Measurements from ENCODE around the gene TFCP2. TPM values are rescaled to one million over a fixed set of nuclear protein-coding genes. Genes with fewer than 3 reads are reported as not detected.

TFCP2 gene
- total and polyA plus RNA-seq, 7 experiments from 2014 or later: 10.8 to 42.3 (median 27.4) TPM

DNA sequence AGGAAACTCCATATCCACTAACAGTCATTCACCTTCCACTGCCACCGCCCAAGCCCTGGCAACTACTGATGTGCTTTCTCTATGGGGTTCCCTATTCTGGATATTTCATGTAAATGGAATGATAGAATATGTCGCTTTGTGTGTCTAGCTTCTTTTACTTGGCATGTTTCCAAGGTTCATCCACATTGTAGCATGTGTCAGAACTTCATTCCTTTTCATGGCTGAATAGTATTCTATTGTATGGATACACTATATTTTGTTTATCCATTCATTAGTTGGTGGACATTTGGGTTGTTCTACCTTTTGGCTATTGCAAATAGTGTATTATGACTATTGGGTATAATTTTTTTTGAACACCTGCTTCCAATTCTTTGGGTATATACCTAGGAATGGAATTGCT is 36.3 kb upstream of the TFCP2 start:
- Mint-ChIP-seq H3K4me3 (no peak overlapping the region), H3K36me3 (peaks cover 0 to 32% (median 5%) of the 10 kb centered on the region in 5 donors), H3K9me3 (no peaks in the 10 kb centered on the region), H3K27ac (peak overlapping the region in 2 of 9 donors; percentile 3 to 32), H3K27me3 (no peaks in the 10 kb centered on the region), H3K4me1 (peaks cover 0 to 6% (median 2%) of the 10 kb centered on the region in 7 donors)
- H3K4me1 ChIP-seq (ENCODE audit: control insufficient read depth in 2 of 2, insufficient read depth in 2 of 2, low read length in 2 of 2): no peaks in the 10 kb centered on the region
- CTCF ChIA-PET: no interaction called here
- POLR2A ChIA-PET: interaction anchor here (0.5 to 0.7 kb wide), 3 partner anchors 116 to 186 kb away, joined by 3 to 5 read pairs (median 3); no protein-coding TSS in a partner anchor
- no peak overlapping the region for H3K27ac ChIP-seq (ENCODE audit: low read depth, low read length)
- ATAC-seq: no peak
- no peaks in the 10 kb centered on the region for H3K27me3 ChIP-seq (ENCODE audit: control insufficient read depth in 2 of 2, insufficient read depth in 2 of 2, low read length in 2 of 2)
- intact Hi-C loops (cut with micrococcal nuclease): no loop called here
- no peak for DNase-seq
- no peaks in the 10 kb centered on the region for H3K9me3 ChIP-seq (ENCODE audit: control insufficient read depth in 2 of 3, low read length in 3 of 3)
- H3K4me3 ChIP-seq (ENCODE audit: low read length): no peak overlapping the region
- peaks cover 0 to 3% (median 0%) of the 10 kb centered on the region in 3 experiments for H3K36me3 ChIP-seq (ENCODE audit: control insufficient read depth in 2 of 3, insufficient read depth in 3 of 3, low read length in 3 of 3)

DNA sequence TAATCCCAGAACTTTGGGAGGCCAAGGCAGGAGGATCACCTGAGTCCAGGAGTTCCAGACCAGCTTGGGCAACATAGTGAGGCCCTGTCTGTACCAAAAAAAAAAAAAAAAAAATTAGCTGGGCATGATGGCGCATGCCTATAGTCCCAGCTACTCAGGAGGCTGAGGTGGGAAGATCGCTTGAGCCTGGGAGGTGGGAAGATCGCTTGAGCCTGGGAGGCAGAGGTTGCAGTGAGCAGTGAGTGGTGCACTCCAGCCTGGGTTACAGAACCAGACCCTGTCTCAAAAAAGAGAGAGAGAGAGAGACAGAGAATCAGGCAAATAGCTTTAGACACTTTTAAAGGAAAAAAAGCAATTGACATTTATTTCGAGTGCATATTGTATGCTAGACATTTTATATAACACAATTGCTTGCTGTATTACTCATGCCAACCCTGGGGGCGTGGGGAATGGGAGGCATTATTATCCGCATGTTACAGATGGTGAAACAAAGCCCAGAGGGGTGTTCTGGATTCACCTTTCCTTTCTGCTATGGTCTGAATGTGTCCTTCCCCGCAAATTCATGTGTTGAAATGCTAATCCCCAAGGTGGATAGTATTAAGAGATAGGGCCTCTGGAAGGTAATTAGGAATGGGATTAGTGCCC is 35.2 kb upstream of the TFCP2 start:
- H3K9me3 ChIP-seq (ENCODE audit: control insufficient read depth in 2 of 3, low read length in 3 of 3): no peaks in the 10 kb centered on the region
- ATAC-seq (no peak), DNase-seq (no peak)
- peaks cover 0 to 9% of the 10 kb centered on the region in 2 donors for H3K4me1 ChIP-seq (ENCODE audit: control insufficient read depth in 2 of 2, insufficient read depth in 2 of 2, low read length in 2 of 2)
- peaks cover 0 to 3% (median 3%) of the 10 kb centered on the region in 3 experiments for H3K36me3 ChIP-seq (ENCODE audit: control insufficient read depth in 2 of 3, insufficient read depth in 3 of 3, low read length in 3 of 3)
- H3K4me3 ChIP-seq (ENCODE audit: low read length): no peak overlapping the region
- Mint-ChIP-seq H3K27ac (peak overlapping the region in 5 of 9 donors; percentile 14 to 76 (median 52)), H3K4me1 (peaks cover 0 to 13% (median 7%) of the 10 kb centered on the region in 7 donors), H3K27me3 (no peaks in the 10 kb centered on the region), H3K36me3 (peaks cover 0 to 38% (median 4%) of the 10 kb centered on the region in 5 donors), H3K4me3 (no peak overlapping the region), H3K9me3 (no peaks in the 10 kb centered on the region)
- no peaks in the 10 kb centered on the region for H3K27me3 ChIP-seq (ENCODE audit: control insufficient read depth in 2 of 2, insufficient read depth in 2 of 2, low read length in 2 of 2)
- POLR2A ChIA-PET: no interaction called here
- CTCF ChIA-PET: no interaction called here
- intact Hi-C loops (cut with micrococcal nuclease): no loop called here
- H3K27ac ChIP-seq (ENCODE audit: low read depth, low read length): no peak overlapping the region

DNA sequence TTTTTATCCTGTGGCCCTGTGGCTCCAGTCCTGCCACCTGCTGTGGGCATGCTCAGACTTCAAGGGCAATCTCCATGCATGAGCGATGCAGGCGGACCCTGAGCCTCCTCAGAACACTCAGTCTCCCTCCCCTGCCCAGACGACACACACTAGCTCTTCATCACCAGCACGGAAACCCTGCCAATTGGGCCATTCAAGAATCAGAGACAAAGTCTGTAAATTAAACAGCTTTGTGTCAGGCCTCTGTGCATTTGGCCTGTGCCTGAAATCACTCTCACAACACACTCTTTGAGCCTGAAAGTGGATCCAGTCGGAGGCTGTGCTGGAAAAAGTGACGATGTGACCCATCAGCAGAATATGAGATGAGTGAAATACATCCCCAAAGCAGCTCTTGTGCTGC is 32.4 kb upstream of the TFCP2 start:
- DNase-seq: no peak
- no peak overlapping the region for H3K4me3 Mint-ChIP-seq
- H3K4me1 Mint-ChIP-seq: peaks cover 0 to 29% (median 13%) of the 10 kb centered on the region in 7 donors
- H3K9me3 Mint-ChIP-seq: no peaks in the 10 kb centered on the region
- CTCF ChIA-PET: interaction anchor here (0.6 kb wide), 1 partner anchor 12 kb away, joined by 4 read pairs; no protein-coding TSS in a partner anchor
- no peaks in the 10 kb centered on the region for H3K9me3 ChIP-seq (ENCODE audit: control insufficient read depth in 2 of 3, low read length in 3 of 3)
- no peak overlapping the region for H3K4me3 ChIP-seq (ENCODE audit: low read length)
- peaks cover 0 to 3% (median 0%) of the 10 kb centered on the region in 3 experiments for H3K36me3 ChIP-seq (ENCODE audit: control insufficient read depth in 2 of 3, insufficient read depth in 3 of 3, low read length in 3 of 3)
- intact Hi-C loops (cut with micrococcal nuclease): no loop called here
- no peak for ATAC-seq
- peak overlapping the region in 6 of 9 donors; percentile 53 to 82 (median 72) for H3K27ac Mint-ChIP-seq
- H3K36me3 Mint-ChIP-seq: peaks cover 0 to 32% (median 4%) of the 10 kb centered on the region in 5 donors
- H3K4me1 ChIP-seq (ENCODE audit: control insufficient read depth in 2 of 2, insufficient read depth in 2 of 2, low read length in 2 of 2): peaks cover 0 to 12% of the 10 kb centered on the region in 2 donors
- H3K27me3 ChIP-seq (ENCODE audit: control insufficient read depth in 2 of 2, insufficient read depth in 2 of 2, low read length in 2 of 2): no peaks in the 10 kb centered on the region
- H3K27ac ChIP-seq (ENCODE audit: low read depth, low read length): no peak overlapping the region
- no peaks in the 10 kb centered on the region for H3K27me3 Mint-ChIP-seq
- POLR2A ChIA-PET: interaction anchor here (1.0 to 1.8 kb wide), 3 partner anchors 11 to 35 kb away, joined by 3 to 5 read pairs (median 4); partner anchors contain the start of gene DAZAP2

DNA sequence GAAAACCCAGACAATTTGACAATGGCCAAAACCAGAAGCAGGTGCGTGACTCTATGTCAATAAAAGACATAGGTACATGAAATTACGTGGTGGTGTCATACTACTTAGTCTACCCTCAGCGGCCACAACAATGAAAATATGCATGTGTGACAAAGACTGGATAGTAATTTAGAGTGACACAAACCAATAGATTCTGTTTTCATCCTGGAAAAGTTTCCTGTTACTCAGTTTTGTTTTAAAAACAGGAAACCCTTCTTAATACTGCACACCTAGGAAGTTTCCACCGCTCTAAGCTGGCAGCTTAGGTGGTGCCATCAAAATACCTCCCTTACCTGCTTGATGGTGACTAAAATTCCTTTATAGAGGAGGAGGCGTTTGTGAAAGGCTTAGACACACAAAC is 29.8 kb upstream of the TFCP2 start:
- peak overlapping the region; percentile 37 for H3K27ac ChIP-seq (ENCODE audit: low read depth, low read length)
- Mint-ChIP-seq H3K36me3 (peaks cover 0 to 17% (median 0%) of the 10 kb centered on the region in 5 donors), H3K27ac (peak overlapping the region; percentile 14 to 94 (median 88)), H3K9me3 (no peaks in the 10 kb centered on the region), H3K4me1 (peaks cover 0 to 36% (median 13%) of the 10 kb centered on the region in 7 donors), H3K4me3 (peak overlapping the region in 8 of 10 donors; percentile 20 to 54 (median 29)), H3K27me3 (no peaks in the 10 kb centered on the region)
- intact Hi-C loops (cut with micrococcal nuclease): loop anchor here in 1 of 2 donors (2.0 to 5.0 kb wide), 2 partner anchors 14 to 35 kb away; partner anchors contain the start of gene DAZAP2
- H3K4me1 ChIP-seq (ENCODE audit: control insufficient read depth in 2 of 2, insufficient read depth in 2 of 2, low read length in 2 of 2): peaks cover 0 to 12% of the 10 kb centered on the region in 2 donors
- H3K27me3 ChIP-seq (ENCODE audit: control insufficient read depth in 2 of 2, insufficient read depth in 2 of 2, low read length in 2 of 2): no peaks in the 10 kb centered on the region
- ChIA-PET CTCF (no interaction called here), POLR2A (interaction anchor here (1.0 kb wide), 2 partner anchors 13 to 18 kb away, joined by 4 to 5 read pairs; no protein-coding TSS in a partner anchor)
- no peaks in the 10 kb centered on the region for H3K9me3 ChIP-seq (ENCODE audit: control insufficient read depth in 2 of 3, low read length in 3 of 3)
- H3K36me3 ChIP-seq (ENCODE audit: control insufficient read depth in 2 of 3, insufficient read depth in 3 of 3, low read length in 3 of 3): peaks cover 0 to 8% (median 3%) of the 10 kb centered on the region in 3 experiments
- ATAC-seq: peak; percentile 66
- DNase-seq: peak in 7 of 9 donors; percentile 28 to 67 (median 36)
- no peak overlapping the region for H3K4me3 ChIP-seq (ENCODE audit: low read length)

DNA sequence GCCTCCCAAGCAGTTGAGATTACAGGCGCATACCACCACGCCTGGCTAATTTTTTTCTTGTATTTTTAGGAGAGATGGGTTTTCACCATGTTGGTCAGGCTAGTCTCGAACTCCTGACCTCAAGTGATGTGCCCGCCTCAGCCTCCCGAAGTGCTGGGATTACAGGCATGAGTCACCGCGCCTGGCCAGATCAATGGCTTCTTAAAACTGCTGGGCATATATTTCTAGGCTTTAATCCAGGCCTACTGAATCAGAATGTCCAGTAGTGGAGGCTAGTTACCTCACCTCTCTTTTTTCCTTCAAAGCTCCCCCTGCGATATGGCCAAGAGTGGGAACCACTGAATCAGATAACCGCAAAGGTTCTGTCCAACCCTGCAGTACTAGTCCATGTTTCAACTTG is 27.9 kb upstream of the TFCP2 start:
- H3K4me1 ChIP-seq (ENCODE audit: control insufficient read depth in 2 of 2, insufficient read depth in 2 of 2, low read length in 2 of 2): peaks cover 0 to 12% of the 10 kb centered on the region in 2 donors
- ATAC-seq (no peak), DNase-seq (no peak)
- ChIA-PET CTCF (no interaction called here), POLR2A (interaction anchor here (1.3 kb wide), 1 partner anchor 16 kb away, joined by 4 read pairs; the partner anchor contains the start of gene POU6F1)
- peaks cover 0 to 21% (median 3%) of the 10 kb centered on the region in 3 experiments for H3K36me3 ChIP-seq (ENCODE audit: control insufficient read depth in 2 of 3, insufficient read depth in 3 of 3, low read length in 3 of 3)
- no peaks in the 10 kb centered on the region for H3K27me3 ChIP-seq (ENCODE audit: control insufficient read depth in 2 of 2, insufficient read depth in 2 of 2, low read length in 2 of 2)
- Mint-ChIP-seq H3K27ac (peak overlapping the region in 7 of 9 donors; percentile 23 to 81 (median 57)), H3K4me3 (no peak overlapping the region), H3K4me1 (peaks cover 0 to 36% (median 13%) of the 10 kb centered on the region in 7 donors), H3K36me3 (peaks cover 0 to 15% (median 0%) of the 10 kb centered on the region in 5 donors), H3K27me3 (no peaks in the 10 kb centered on the region), H3K9me3 (no peaks in the 10 kb centered on the region)
- no peak overlapping the region for H3K4me3 ChIP-seq (ENCODE audit: low read length)
- intact Hi-C loops (cut with micrococcal nuclease): loop anchor here in 1 of 2 donors (5.0 kb wide), 1 partner anchor 36 kb away; the partner anchor contains the start of gene DAZAP2
- H3K27ac ChIP-seq (ENCODE audit: low read depth, low read length): no peak overlapping the region
- H3K9me3 ChIP-seq (ENCODE audit: control insufficient read depth in 2 of 3, low read length in 3 of 3): no peaks in the 10 kb centered on the region

DNA sequence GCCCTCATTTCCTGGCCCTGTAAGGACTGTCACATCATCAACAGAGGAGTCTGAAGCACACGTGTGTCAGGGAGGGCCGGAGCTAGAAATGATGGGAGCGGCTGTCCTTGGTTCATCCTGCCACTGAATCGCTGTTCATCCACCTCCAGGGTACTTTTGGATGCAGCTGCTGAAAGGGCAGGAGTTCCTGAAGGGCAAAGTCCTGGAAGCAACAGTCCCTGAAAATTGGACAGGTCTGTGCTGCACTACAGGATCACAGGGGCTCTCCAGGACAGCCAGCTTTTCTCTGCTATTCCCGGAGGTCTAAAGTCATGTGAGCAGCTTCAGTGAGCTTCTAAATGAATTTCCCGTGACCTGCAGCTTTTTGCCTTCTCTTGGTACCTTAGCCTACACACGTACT is 27.2 kb upstream of the TFCP2 start:
- H3K4me3 Mint-ChIP-seq: no peak overlapping the region
- H3K36me3 ChIP-seq (ENCODE audit: control insufficient read depth in 2 of 3, insufficient read depth in 3 of 3, low read length in 3 of 3): peaks cover 0 to 21% (median 4%) of the 10 kb centered on the region in 3 experiments
- H3K36me3 Mint-ChIP-seq: peaks cover 0 to 14% (median 0%) of the 10 kb centered on the region in 5 donors
- no peaks in the 10 kb centered on the region for H3K9me3 ChIP-seq (ENCODE audit: control insufficient read depth in 2 of 3, low read length in 3 of 3)
- H3K4me3 ChIP-seq (ENCODE audit: low read length): no peak overlapping the region
- no peak for DNase-seq
- no peaks in the 10 kb centered on the region for H3K9me3 Mint-ChIP-seq
- CTCF ChIA-PET: no interaction called here
- H3K27ac Mint-ChIP-seq: peak overlapping the region in 6 of 9 donors; percentile 43 to 63 (median 54)
- peaks cover 0 to 12% of the 10 kb centered on the region in 2 donors for H3K4me1 ChIP-seq (ENCODE audit: control insufficient read depth in 2 of 2, insufficient read depth in 2 of 2, low read length in 2 of 2)
- no peaks in the 10 kb centered on the region for H3K27me3 ChIP-seq (ENCODE audit: control insufficient read depth in 2 of 2, insufficient read depth in 2 of 2, low read length in 2 of 2)
- ATAC-seq: no peak
- H3K27ac ChIP-seq (ENCODE audit: low read depth, low read length): peak overlapping the region; percentile 4
- H3K4me1 Mint-ChIP-seq: peaks cover 0 to 32% (median 13%) of the 10 kb centered on the region in 7 donors
- no peaks in the 10 kb centered on the region for H3K27me3 Mint-ChIP-seq
- intact Hi-C loops (cut with micrococcal nuclease): loop anchor here in 1 of 2 donors (5.0 kb wide), 1 partner anchor 37 kb away; the partner anchor contains the start of gene DAZAP2
- POLR2A ChIA-PET: interaction anchor here (0.7 kb wide), 1 partner anchor 13 kb away, joined by 3 read pairs; no protein-coding TSS in a partner anchor

Measured in naive thymus-derived CD4-positive, alpha-beta T cell (primary cell).